Bronchial epithelial cell (primary cell): ENCODE results near the gene CMIP. TPM values are rescaled to one million over a fixed set of nuclear protein-coding genes. Genes with fewer than 3 reads are reported as not detected.

Experiments
- DNase-seq: peaks from one replicate; pipeline ENCODE4 v3.0.0-alpha.2; 2010; ENCODE audit warnings: low read depth
- FAIRE-seq: peaks from 2 replicates; lab custom pipeline; 2011; peaks lifted over from hg19 to GRCh38; lab: Jason Lieb, UNC
- H3K27me3 ChIP-seq: 2 replicates; pipeline ENCODE4 v1.5.1; 2011; ENCODE audit warnings: low read length; ENCODE audit not compliant: control insufficient read depth, insufficient read depth
- H3K36me3 ChIP-seq: 2 replicates; pipeline ENCODE4 v1.5.1; 2011; ENCODE audit warnings: low read length; ENCODE audit not compliant: control insufficient read depth, insufficient read depth
- H3K4me3 ChIP-seq: 2 replicates; pipeline ENCODE4 v1.5.1; 2011; ENCODE audit warnings: mild to moderate bottlenecking, low read depth, low read length, control low read depth
- CTCF ChIP-seq: IDR thresholded peaks from 2 replicates; pipeline ENCODE4 v1.5.1; 2011; ENCODE audit warnings: mild to moderate bottlenecking, moderate library complexity, low read length, control low read depth, inconsistent platforms; ENCODE audit not compliant: insufficient read depth, severe bottlenecking
- total RNA-seq: library from RNA; depleted of rRNA; stranded (reverse); fragments of >200 nt; gene quantifications from 2 replicates; pipeline ENCODE4 v1.2.1, GENCODE V29; 2014

Gene CMIP
- total RNA-seq, 1 donor from 2014 or later = 21.1 TPM

- FAIRE-seq (no peak), DNase-seq (no peak)
- TF ChIP-seq CTCF = no peak
- no peaks in the 10 kb centered on the region for H3K27me3 ChIP-seq
- no peak overlapping the region for H3K4me3 ChIP-seq
- H3K36me3 ChIP-seq = no peaks in the 10 kb centered on the region
These were observed 272.0 kb downstream of the CMIP start for GRCh38 chr16:81716478-81717225.

GRCh38 chr16:81717662-81718189, 273.1 kb downstream of the CMIP start:
- DNase-seq = no peak
- H3K27me3 ChIP-seq = no peaks in the 10 kb centered on the region
- H3K4me3 ChIP-seq = no peak overlapping the region
- no peak for FAIRE-seq
- no peak for TF ChIP-seq CTCF
- no peaks in the 10 kb centered on the region for H3K36me3 ChIP-seq

- DNase-seq (no peak), FAIRE-seq (no peak)
- Histone ChIP-seq H3K4me3 (no peak overlapping the region), H3K36me3 (no peaks in the 10 kb centered on the region), H3K27me3 (no peaks in the 10 kb centered on the region)
- no peak for TF ChIP-seq CTCF
These were observed 274.0 kb downstream of the CMIP start for GRCh38 chr16:81718637-81719036.

DNA sequence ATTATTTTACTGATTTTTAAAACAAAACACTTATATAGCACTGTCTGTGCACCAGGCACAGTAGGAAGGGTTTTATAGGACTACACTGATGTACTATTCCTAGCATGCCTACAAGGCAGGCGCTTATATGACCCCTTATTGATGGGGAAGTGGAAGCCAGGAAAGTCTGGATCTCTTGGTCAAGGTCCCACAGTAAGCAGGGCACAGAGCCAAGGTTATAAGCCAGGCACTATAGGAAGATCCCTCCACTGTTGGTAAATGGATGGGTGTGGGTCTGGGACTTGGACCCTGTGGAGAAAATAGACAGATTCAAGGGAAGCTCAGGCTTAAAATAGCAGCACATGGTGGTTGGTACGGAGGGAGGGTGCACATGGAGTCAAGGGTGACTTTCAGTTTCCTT, 275.4 kb downstream of the CMIP start:
- no peak overlapping the region for H3K4me3 ChIP-seq
- H3K36me3 ChIP-seq = no peaks in the 10 kb centered on the region
- peaks cover under 1% of the 10 kb centered on the region for H3K27me3 ChIP-seq
- DNase-seq (no peak), FAIRE-seq (no peak)
- no peak for TF ChIP-seq CTCF

- no peak for TF ChIP-seq CTCF
- no peak overlapping the region for H3K4me3 ChIP-seq
- peaks cover 3% of the 10 kb centered on the region for H3K27me3 ChIP-seq
- no peak for DNase-seq
- FAIRE-seq = no peak
- no peaks in the 10 kb centered on the region for H3K36me3 ChIP-seq
These were observed 276.6 kb downstream of the CMIP start for GRCh38 chr16:81720973-81721906.
